ENCODE data around the gene MTA1.

MTA1 gene

DNA sequence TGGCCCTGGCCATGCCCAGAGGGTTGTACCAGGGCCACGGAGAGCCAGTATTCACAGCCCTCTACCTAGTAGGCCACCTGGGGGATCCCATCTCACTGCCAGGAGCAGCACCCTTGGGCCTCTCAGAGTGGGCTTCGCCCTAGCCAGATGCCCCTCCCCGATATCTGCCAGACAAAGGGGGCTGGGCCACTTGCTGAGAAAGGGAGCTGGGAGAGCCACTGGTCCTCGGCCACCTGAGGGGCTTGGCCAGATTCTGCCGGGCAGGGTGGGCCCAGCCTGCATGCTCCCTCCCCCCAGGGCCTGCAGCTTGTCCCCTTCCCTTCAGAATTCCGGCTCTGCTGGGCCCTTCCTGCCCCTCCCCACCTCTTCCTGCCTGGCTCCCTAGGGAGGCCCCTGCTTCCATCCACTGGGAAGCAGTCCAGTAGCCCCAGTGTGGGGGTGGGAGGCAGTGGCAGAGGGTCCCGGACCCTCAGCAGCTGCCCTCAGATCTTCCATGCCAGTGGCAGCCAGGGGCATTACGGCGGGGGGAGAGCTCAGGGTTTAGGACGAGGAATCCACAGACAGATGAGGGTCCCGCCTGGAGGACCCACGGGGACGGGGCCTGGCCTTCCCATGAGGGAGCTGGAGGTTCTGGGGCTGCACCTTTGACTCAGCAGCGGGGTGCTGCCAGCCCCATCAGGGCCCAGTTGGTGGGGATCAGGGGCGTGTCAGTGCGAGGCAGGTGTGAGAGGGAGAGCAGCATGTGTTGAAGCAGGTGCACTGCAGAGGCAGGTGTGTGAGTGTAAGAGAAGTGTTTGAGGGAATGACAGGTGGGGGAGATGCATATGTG is 57.4 kb downstream of the MTA1 start:
- H3K4me3 ChIP-seq (ENCODE audit: low read length in 2 of 2) = peak overlapping the region; percentile 60 to 62
- H3K4me1 ChIP-seq (ENCODE audit: control insufficient read depth in 2 of 2, insufficient read depth in 2 of 2, low read length in 2 of 2) = peaks cover 31 to 35% of the 10 kb centered on the region in 2 donors
- no peaks in the 10 kb centered on the region for H3K36me3 ChIP-seq (ENCODE audit: control insufficient read depth in 2 of 2, insufficient read depth in 2 of 2, low read length in 2 of 2)
- no peaks in the 10 kb centered on the region for H3K9me3 ChIP-seq (ENCODE audit: control insufficient read depth in 2 of 2, low read length in 2 of 2)
- H3K27me3 ChIP-seq (ENCODE audit: control insufficient read depth in 2 of 2, insufficient read depth in 2 of 2, low read length in 2 of 2) = peaks cover 22 to 30% of the 10 kb centered on the region in 2 donors
- H3K9ac ChIP-seq (ENCODE audit: low read depth in 1 of 2, low read length in 2 of 2) = no peak overlapping the region
- H3K27ac ChIP-seq (ENCODE audit: low read depth in 2 of 2, low read length in 2 of 2) = peak overlapping the region; percentile 34 to 80

DNA sequence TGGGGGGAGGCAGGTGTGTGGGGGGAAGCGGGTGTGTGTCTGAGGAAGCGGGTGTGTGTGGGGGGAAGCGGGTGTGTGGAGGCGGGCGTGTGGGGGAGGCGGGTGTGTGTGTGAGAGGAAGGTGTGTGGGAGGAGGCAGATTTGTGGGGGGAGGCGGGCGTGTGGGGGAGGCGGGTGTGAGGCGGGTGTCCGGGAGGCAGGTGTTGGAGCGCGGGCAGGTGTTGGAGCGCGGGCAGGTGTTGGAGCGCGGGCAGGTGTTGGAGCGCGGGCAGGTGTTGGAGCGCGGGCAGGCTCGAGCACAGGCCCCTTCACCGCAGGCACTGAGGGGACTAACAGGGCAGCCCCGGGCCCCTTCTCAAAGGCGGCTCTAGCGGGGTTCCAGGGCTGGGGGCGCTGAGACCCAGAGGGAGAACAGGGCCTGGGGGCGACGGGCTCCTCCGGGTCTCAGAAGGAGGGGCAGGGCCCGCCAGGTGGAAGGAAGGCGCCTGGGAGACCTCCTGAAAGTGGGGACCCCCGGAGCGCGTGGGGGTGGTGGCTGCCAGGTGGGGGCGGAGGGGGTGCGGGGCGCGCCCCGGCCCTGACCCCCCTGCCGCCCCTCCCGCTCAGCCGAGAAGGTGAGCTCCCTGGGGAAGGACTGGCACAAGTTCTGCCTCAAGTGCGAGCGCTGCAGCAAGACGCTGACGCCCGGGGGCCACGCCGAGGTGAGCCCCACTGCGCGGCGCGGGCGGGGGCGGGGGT is 58.2 kb downstream of the MTA1 start:
- Histone ChIP-seq H3K9me3 (ENCODE audit: control insufficient read depth in 2 of 2, low read length in 2 of 2) (no peaks in the 10 kb centered on the region), H3K27ac (ENCODE audit: low read depth in 2 of 2, low read length in 2 of 2) (peak overlapping the region in 1 of 2 donors; percentile 80), H3K27me3 (ENCODE audit: control insufficient read depth in 2 of 2, insufficient read depth in 2 of 2, low read length in 2 of 2) (peaks cover 22 to 30% of the 10 kb centered on the region in 2 donors), H3K4me3 (ENCODE audit: low read length in 2 of 2) (no peak overlapping the region), H3K9ac (ENCODE audit: low read depth in 1 of 2, low read length in 2 of 2) (no peak overlapping the region), H3K36me3 (ENCODE audit: control insufficient read depth in 2 of 2, insufficient read depth in 2 of 2, low read length in 2 of 2) (no peaks in the 10 kb centered on the region), H3K4me1 (ENCODE audit: control insufficient read depth in 2 of 2, insufficient read depth in 2 of 2, low read length in 2 of 2) (peaks cover 39 to 42% of the 10 kb centered on the region in 2 donors)

DNA sequence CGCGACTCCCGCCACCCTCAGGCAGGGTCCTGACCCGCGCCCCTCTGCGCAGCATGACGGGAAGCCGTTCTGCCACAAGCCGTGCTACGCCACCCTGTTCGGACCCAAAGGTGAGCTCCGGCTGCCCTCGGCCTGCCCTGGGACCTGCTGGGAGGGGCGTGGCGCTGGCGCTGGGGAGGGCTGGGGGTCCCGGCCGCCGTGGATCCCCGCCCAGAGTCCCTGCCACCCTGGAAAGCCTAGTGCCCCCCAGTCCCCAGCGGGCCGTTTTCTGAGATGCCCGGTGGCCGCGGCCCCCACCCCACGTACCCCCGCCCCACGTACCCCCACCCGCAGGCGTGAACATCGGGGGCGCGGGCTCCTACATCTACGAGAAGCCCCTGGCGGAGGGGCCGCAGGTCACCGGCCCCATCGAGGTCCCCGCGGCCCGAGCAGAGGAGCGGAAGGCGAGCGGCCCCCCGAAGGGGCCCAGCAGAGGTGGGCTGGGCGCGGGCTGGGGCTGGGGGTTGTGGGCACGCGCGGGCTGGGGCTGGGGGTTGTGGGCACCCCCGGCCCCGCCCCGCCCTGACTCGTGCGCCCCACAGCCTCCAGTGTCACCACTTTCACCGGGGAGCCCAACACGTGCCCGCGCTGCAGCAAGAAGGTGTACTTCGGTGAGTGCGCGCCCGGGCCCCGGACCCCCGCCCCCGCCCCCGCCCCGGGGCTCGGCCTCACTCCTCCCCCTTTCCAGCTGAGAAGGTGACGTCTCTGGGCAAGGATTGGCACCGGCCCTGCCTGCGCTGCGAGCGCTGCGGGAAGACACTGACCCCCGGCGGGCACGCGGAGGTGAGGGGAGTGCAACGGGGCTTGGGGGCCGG is 59.0 kb downstream of the MTA1 start:
- Histone ChIP-seq H3K9ac (ENCODE audit: low read depth in 1 of 2, low read length in 2 of 2) (no peak overlapping the region), H3K27ac (ENCODE audit: low read depth in 2 of 2, low read length in 2 of 2) (no peak overlapping the region), H3K9me3 (ENCODE audit: control insufficient read depth in 2 of 2, low read length in 2 of 2) (no peaks in the 10 kb centered on the region), H3K4me1 (ENCODE audit: control insufficient read depth in 2 of 2, insufficient read depth in 2 of 2, low read length in 2 of 2) (peaks cover 40 to 46% of the 10 kb centered on the region in 2 donors), H3K4me3 (ENCODE audit: low read length in 2 of 2) (no peak overlapping the region), H3K36me3 (ENCODE audit: control insufficient read depth in 2 of 2, insufficient read depth in 2 of 2, low read length in 2 of 2) (no peaks in the 10 kb centered on the region), H3K27me3 (ENCODE audit: control insufficient read depth in 2 of 2, insufficient read depth in 2 of 2, low read length in 2 of 2) (peaks cover 22 to 27% of the 10 kb centered on the region in 2 donors)

DNA sequence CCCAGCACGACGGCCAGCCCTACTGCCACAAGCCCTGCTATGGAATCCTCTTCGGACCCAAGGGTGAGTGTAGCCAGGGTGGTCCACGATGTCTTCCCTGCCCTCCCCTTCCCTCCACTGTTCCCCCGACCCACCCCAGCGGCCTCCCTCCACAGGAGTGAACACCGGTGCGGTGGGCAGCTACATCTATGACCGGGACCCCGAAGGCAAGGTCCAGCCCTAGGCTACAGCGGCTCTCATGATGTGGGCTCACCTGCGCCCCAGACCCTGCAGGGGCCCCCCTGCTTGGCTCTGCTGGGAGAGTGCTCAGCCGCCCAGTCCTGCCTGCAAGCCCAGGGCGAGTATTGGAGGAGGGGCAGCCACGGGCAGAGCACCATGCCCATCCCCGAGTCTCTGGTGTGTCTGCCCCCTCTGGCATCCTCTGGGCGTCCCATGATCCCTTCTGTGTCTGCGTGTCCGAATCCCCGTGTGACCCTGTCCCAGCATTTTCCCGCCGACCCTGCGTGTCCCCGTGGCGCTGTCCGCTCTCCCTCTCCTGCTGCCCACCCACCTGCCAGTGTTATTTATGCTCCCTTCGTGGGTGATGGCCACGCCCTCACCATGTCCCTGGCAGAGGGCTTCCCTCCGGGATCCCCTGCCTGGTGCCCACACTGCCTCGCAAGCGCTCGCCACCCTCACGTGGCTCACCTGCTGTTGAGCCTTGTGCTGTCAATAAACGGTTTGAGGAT is 60.0 kb downstream of the MTA1 start:
- peaks cover 46 to 51% of the 10 kb centered on the region in 2 donors for H3K4me1 ChIP-seq (ENCODE audit: control insufficient read depth in 2 of 2, insufficient read depth in 2 of 2, low read length in 2 of 2)
- H3K9me3 ChIP-seq (ENCODE audit: control insufficient read depth in 2 of 2, low read length in 2 of 2) = no peaks in the 10 kb centered on the region
- no peak overlapping the region for H3K27ac ChIP-seq (ENCODE audit: low read depth in 2 of 2, low read length in 2 of 2)
- H3K9ac ChIP-seq (ENCODE audit: low read depth in 1 of 2, low read length in 2 of 2) = no peak overlapping the region
- H3K27me3 ChIP-seq (ENCODE audit: control insufficient read depth in 2 of 2, insufficient read depth in 2 of 2, low read length in 2 of 2) = peaks cover 22 to 27% of the 10 kb centered on the region in 2 donors
- H3K4me3 ChIP-seq (ENCODE audit: low read length in 2 of 2) = no peak overlapping the region
- no peaks in the 10 kb centered on the region for H3K36me3 ChIP-seq (ENCODE audit: control insufficient read depth in 2 of 2, insufficient read depth in 2 of 2, low read length in 2 of 2)

DNA sequence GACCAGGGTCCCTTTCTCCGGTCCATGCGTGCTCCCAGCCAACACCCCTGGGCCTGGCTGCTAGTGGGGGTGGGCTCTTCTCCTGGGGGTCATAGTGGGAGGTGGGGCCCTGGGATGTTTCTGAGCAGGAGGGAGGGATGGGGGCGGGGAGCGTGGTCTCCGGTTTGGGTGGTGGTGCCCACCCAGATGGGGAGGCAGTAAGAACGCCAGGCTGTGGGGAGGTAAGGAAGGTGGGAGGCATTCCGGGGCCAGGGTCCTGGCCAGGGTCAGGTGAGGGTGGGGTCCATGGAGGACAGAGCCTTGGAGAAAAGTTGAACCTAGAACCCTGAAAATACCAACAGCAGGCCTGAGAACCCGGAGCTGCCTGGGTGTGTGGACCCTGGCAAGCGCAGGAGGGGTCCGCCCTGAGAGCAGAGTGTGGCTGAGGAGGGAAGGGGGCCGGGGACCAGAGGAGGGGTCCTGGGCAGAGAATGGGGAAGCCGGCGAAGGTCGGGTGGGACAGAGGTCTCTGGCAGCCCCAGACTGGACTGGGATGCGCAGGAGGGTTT is 60.6 kb downstream of the MTA1 start:
- no peaks in the 10 kb centered on the region for H3K36me3 ChIP-seq (ENCODE audit: control insufficient read depth in 2 of 2, insufficient read depth in 2 of 2, low read length in 2 of 2)
- peaks cover 50 to 54% of the 10 kb centered on the region in 2 donors for H3K4me1 ChIP-seq (ENCODE audit: control insufficient read depth in 2 of 2, insufficient read depth in 2 of 2, low read length in 2 of 2)
- H3K27me3 ChIP-seq (ENCODE audit: control insufficient read depth in 2 of 2, insufficient read depth in 2 of 2, low read length in 2 of 2) = peaks cover 22 to 25% of the 10 kb centered on the region in 2 donors
- no peaks in the 10 kb centered on the region for H3K9me3 ChIP-seq (ENCODE audit: control insufficient read depth in 2 of 2, low read length in 2 of 2)
- no peak overlapping the region for H3K9ac ChIP-seq (ENCODE audit: low read depth in 1 of 2, low read length in 2 of 2)
- no peak overlapping the region for H3K4me3 ChIP-seq (ENCODE audit: low read length in 2 of 2)
- H3K27ac ChIP-seq (ENCODE audit: low read depth in 2 of 2, low read length in 2 of 2) = peak overlapping the region in 1 of 2 donors; percentile 67

DNA sequence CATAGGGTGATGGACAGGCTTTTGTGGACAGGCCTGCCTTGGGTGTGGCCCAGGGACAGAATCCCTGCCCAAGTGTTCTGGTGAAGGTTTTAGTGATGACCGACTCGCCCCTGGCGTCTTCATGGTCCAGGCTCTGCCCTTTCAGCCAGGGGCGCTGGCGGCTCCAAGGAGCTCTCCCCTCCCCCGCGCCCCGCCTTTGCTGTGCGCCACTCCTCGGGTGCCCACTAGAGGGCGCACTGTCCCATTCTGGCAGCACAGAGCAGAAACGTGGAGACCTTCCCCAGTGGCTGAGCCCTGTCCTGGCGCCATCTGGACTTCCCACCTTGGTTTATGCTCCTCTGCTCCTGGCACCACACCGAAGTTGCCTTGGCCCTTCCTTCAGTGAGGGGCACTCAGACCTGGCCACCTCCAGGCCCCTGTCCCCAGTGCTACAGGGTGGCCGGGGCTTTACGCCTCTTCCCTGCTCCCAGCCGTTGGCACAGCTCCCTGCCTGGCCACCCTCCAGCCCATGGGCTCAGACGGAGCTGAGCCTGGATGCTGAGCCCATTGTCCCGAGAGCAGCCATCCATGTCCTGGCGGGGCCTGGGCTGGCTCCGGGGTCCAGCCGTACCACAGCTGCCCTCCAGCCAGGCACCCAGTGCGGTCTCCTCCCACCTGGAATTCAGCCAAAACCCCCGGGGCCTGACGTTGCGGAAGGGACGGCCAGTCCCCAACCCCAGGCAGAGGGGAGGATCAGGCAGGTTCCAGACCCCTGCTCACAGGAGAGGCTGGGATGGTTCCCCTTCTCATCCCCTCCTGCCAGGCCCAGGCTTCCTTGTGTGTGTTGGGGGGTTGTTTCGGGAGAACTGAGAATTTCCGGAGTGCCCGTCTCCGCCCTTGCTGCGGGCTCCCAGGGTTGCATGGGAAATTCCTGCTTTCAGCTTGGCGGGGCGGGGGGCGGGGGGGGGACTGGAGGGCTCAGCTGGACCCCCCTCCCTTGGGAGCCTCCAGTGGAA is 61.5 kb downstream of the MTA1 start:
- Histone ChIP-seq H3K9ac (ENCODE audit: low read depth in 1 of 2, low read length in 2 of 2) (peak overlapping the region; percentile 82 to 91), H3K36me3 (ENCODE audit: control insufficient read depth in 2 of 2, insufficient read depth in 2 of 2, low read length in 2 of 2) (no peaks in the 10 kb centered on the region), H3K9me3 (ENCODE audit: control insufficient read depth in 2 of 2, low read length in 2 of 2) (no peaks in the 10 kb centered on the region), H3K4me1 (ENCODE audit: control insufficient read depth in 2 of 2, insufficient read depth in 2 of 2, low read length in 2 of 2) (peaks cover 57 to 61% of the 10 kb centered on the region in 2 donors), H3K4me3 (ENCODE audit: low read length in 2 of 2) (peak overlapping the region; percentile 57 to 73), H3K27me3 (ENCODE audit: control insufficient read depth in 2 of 2, insufficient read depth in 2 of 2, low read length in 2 of 2) (peaks cover 17 to 19% of the 10 kb centered on the region in 2 donors), H3K27ac (ENCODE audit: low read depth in 2 of 2, low read length in 2 of 2) (peak overlapping the region; percentile 94 to 99)

DNA sequence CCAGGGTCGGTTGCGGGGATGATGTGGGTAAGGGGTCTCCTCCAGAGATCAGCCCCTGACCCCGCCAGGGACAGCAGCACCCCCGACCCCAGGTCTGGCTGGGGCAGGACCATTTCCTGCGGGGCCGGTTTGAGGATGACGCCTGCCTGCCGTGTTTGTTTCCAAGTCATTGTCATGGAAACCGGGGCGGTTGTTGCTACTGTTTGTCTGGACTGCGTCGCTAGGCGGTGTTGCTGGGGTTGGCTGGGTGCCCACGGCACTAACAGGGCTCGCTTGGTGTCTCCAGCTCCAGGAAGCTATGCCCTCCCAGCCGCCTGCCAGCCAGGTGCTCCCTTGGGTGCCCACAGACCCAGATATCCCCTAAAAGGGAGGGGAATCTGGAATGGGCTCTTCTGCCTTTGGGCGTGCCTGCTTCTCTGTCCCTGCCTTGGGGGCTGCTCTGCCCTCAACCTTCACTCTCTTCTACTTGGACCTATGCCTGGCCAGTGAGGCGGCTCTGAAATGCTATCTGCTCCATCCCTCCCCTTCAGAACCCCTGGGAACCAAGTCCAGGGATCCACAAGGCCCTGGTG is 62.3 kb downstream of the MTA1 start:
- H3K36me3 ChIP-seq (ENCODE audit: control insufficient read depth in 2 of 2, insufficient read depth in 2 of 2, low read length in 2 of 2) = no peaks in the 10 kb centered on the region
- peak overlapping the region; percentile 20 to 33 for H3K4me3 ChIP-seq (ENCODE audit: low read length in 2 of 2)
- peak overlapping the region; percentile 61 to 69 for H3K9ac ChIP-seq (ENCODE audit: low read depth in 1 of 2, low read length in 2 of 2)
- H3K4me1 ChIP-seq (ENCODE audit: control insufficient read depth in 2 of 2, insufficient read depth in 2 of 2, low read length in 2 of 2) = peaks cover 56 to 61% of the 10 kb centered on the region in 2 donors
- peaks cover 9 to 14% of the 10 kb centered on the region in 2 donors for H3K27me3 ChIP-seq (ENCODE audit: control insufficient read depth in 2 of 2, insufficient read depth in 2 of 2, low read length in 2 of 2)
- no peaks in the 10 kb centered on the region for H3K9me3 ChIP-seq (ENCODE audit: control insufficient read depth in 2 of 2, low read length in 2 of 2)
- peak overlapping the region; percentile 94 to 99 for H3K27ac ChIP-seq (ENCODE audit: low read depth in 2 of 2, low read length in 2 of 2)

DNA sequence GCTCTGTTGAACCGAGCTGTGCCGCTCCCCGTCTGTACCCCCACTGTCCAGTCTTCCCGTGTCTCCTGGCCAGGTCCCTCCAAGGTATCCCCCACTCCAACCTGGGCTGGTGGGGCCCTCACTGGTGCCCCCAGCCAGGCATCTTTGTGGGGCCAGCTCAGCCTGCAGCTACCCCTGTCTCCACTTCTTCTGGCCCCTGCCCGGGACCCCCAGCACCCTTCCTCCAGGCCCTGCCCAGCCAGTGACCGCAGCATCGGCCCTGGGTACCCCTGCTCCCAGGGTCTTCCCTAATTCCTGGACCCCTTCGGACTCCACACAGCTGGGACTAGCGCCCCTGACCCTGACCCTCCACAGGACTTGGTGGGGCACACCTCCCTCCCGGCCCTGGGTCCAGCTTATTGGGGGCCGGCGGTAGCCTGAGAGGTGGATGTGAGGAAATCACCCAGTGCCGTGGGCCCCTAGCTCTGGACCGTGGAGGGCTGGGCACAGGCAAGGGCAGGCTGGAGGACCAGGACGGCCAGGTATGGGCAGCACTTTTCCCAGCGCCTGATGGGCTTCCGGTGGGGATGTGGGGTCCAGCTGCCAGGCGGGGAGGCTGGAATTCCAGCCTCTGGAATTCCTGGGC is 63.0 kb downstream of the MTA1 start:
- Histone ChIP-seq H3K27me3 (ENCODE audit: control insufficient read depth in 2 of 2, insufficient read depth in 2 of 2, low read length in 2 of 2) (peaks cover 7 to 10% of the 10 kb centered on the region in 2 donors), H3K4me1 (ENCODE audit: control insufficient read depth in 2 of 2, insufficient read depth in 2 of 2, low read length in 2 of 2) (peaks cover 56 to 59% of the 10 kb centered on the region in 2 donors), H3K9ac (ENCODE audit: low read depth in 1 of 2, low read length in 2 of 2) (peak overlapping the region; percentile 61 to 69), H3K4me3 (ENCODE audit: low read length in 2 of 2) (peak overlapping the region in 1 of 2 donors; percentile 33), H3K9me3 (ENCODE audit: control insufficient read depth in 2 of 2, low read length in 2 of 2) (no peaks in the 10 kb centered on the region), H3K36me3 (ENCODE audit: control insufficient read depth in 2 of 2, insufficient read depth in 2 of 2, low read length in 2 of 2) (no peaks in the 10 kb centered on the region), H3K27ac (ENCODE audit: low read depth in 2 of 2, low read length in 2 of 2) (peak overlapping the region; percentile 94 to 99)

Data from mucosa of rectum (tissue), 2 donors.